Measurements from ENCODE around the gene SYT9. TPM values are rescaled to one million over a fixed set of nuclear protein-coding genes. Genes with fewer than 3 reads are reported as not detected.

Gene SYT9
- polyA plus RNA-seq, 3 donors = not detected

- intact Hi-C loops (cut with micrococcal nuclease) = no loop called here
- H3K9me3 Mint-ChIP-seq = no peaks in the 10 kb centered on the region
- Histone ChIP-seq H3K4me1 (ENCODE audit: control insufficient read depth in 1 of 2, insufficient read depth in 2 of 2, low read length in 2 of 2) (no peaks in the 10 kb centered on the region), H3K27ac (ENCODE audit: low read depth in 1 of 2, low read length in 2 of 2) (no peak overlapping the region), H3K4me2 (replicated peaks; ENCODE audit: extremely low read depth, low read length, poor library complexity, severe bottlenecking) (no peak overlapping the region), H3K4me3 (replicated peaks in 1 of 3; ENCODE audit: low read depth in 2 of 3, low read length in 3 of 3) (no peak overlapping the region), H3K27me3 (ENCODE audit: control insufficient read depth in 2 of 2, insufficient read depth in 2 of 2, low read length in 2 of 2) (no peaks in the 10 kb centered on the region), H2AFZ (ENCODE audit: insufficient read depth, low read depth, low read length, poor library complexity, severe bottlenecking) (no peak overlapping the region), H3K79me2 (ENCODE audit: insufficient read depth, low read length) (no peaks in the 10 kb centered on the region), H4K20me1 (ENCODE audit: insufficient read depth, low read length) (no peaks in the 10 kb centered on the region), H3K9me3 (replicated peaks in 1 of 2; ENCODE audit: control insufficient read depth in 1 of 2, insufficient read depth in 1 of 2, low read length in 2 of 2) (no peaks in the 10 kb centered on the region), H3K9ac (ENCODE audit: insufficient read depth, low read length, poor library complexity, severe bottlenecking) (no peak overlapping the region), H3K36me3 (replicated peaks in 1 of 2; ENCODE audit: control insufficient read depth in 1 of 2, insufficient read depth in 2 of 2, low read length in 2 of 2) (no peaks in the 10 kb centered on the region)
- H3K27ac Mint-ChIP-seq = no peak overlapping the region
- WGBS (ENCODE audit: insufficient coverage) = 22% methylated on average over 3 of the region's 4 CpGs
- H3K36me3 Mint-ChIP-seq = no peaks in the 10 kb centered on the region
- no peak for TF ChIP-seq CTCF (IDR thresholded peaks at IDR 0.05)
- no peaks in the 10 kb centered on the region for H3K4me1 Mint-ChIP-seq
- no peak for DNase-seq
- H3K27me3 Mint-ChIP-seq (ENCODE audit: low read depth in 3 of 3) = peaks cover 2 to 6% (median 4%) of the 10 kb centered on the region in 3 donors
- no peak overlapping the region for H3K4me3 Mint-ChIP-seq
Observed at GRCh38 chr11:7204778-7205177, 46.9 kb upstream of the SYT9 start.

GRCh38 chr11:7208391-7208790 is 43.3 kb upstream of the SYT9 start:
- Histone ChIP-seq H3K27me3 (ENCODE audit: control insufficient read depth in 2 of 2, insufficient read depth in 2 of 2, low read length in 2 of 2) (no peaks in the 10 kb centered on the region), H3K4me3 (replicated peaks in 1 of 3; ENCODE audit: low read depth in 2 of 3, low read length in 3 of 3) (no peak overlapping the region), H3K36me3 (replicated peaks in 1 of 2; ENCODE audit: control insufficient read depth in 1 of 2, insufficient read depth in 2 of 2, low read length in 2 of 2) (no peaks in the 10 kb centered on the region), H4K20me1 (ENCODE audit: insufficient read depth, low read length) (no peaks in the 10 kb centered on the region), H3K9me3 (replicated peaks in 1 of 2; ENCODE audit: control insufficient read depth in 1 of 2, insufficient read depth in 1 of 2, low read length in 2 of 2) (no peaks in the 10 kb centered on the region), H3K4me1 (ENCODE audit: control insufficient read depth in 1 of 2, insufficient read depth in 2 of 2, low read length in 2 of 2) (no peaks in the 10 kb centered on the region), H3K79me2 (ENCODE audit: insufficient read depth, low read length) (no peaks in the 10 kb centered on the region), H3K9ac (ENCODE audit: insufficient read depth, low read length, poor library complexity, severe bottlenecking) (no peak overlapping the region), H2AFZ (ENCODE audit: insufficient read depth, low read depth, low read length, poor library complexity, severe bottlenecking) (no peak overlapping the region), H3K27ac (ENCODE audit: low read depth in 1 of 2, low read length in 2 of 2) (no peak overlapping the region), H3K4me2 (replicated peaks; ENCODE audit: extremely low read depth, low read length, poor library complexity, severe bottlenecking) (no peak overlapping the region)
- DNase-seq = no peak
- peaks cover 3 to 4% (median 4%) of the 10 kb centered on the region in 3 donors for H3K27me3 Mint-ChIP-seq (ENCODE audit: low read depth in 3 of 3)
- WGBS (ENCODE audit: insufficient coverage) = 97% methylated on average over 5 of the region's 7 CpGs
- no peak overlapping the region for H3K4me3 Mint-ChIP-seq
- TF ChIP-seq CTCF (IDR thresholded peaks at IDR 0.05) = no peak
- H3K9me3 Mint-ChIP-seq = no peaks in the 10 kb centered on the region
- H3K36me3 Mint-ChIP-seq = no peaks in the 10 kb centered on the region
- H3K4me1 Mint-ChIP-seq = no peaks in the 10 kb centered on the region
- H3K27ac Mint-ChIP-seq = no peak overlapping the region
- intact Hi-C loops (cut with micrococcal nuclease) = no loop called here
